GM23248 (cell line): ENCODE data around the gene KLHL34.

Source experiments
- EZH2 ChIP-seq: fragments of 200-600 bp; sonication (generic); IDR thresholded peaks from 2 replicates; pipeline ENCODE4 v1.6.1; 2018; ENCODE audit warnings: antibody characterized with exemption, mild to moderate bottlenecking; ENCODE audit not compliant: insufficient read depth, poor library complexity, severe bottlenecking
- EZH2phosphoT487 ChIP-seq: fragments of 200-600 bp; sonication (generic); IDR thresholded peaks from 2 replicates; pipeline ENCODE4 v1.6.1; 2018; ENCODE audit warnings: antibody characterized with exemption, moderate library complexity, mild to moderate bottlenecking, low read depth; ENCODE audit not compliant: insufficient read depth

DNA sequence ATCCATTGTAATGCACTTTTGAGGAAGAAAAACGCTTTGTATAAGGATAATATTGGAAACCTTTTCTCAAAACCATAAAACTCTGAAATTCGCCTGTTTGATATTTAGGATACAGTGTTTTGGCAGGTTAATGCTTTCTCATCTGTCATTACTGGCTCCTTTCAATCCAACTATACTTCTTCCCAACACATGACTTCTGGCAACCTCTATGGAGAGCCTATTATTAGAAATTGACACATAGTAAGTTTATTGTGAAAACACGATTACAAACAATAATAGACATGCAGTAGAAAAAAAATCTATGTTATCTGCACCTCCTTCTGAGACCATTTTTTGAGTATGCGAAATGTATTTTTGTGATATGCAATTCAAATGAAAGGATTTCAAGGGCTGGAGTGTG, 4.6 kb upstream of the KLHL34 start:
- TF ChIP-seq EZH2 (no peak), EZH2phosphoT487 (no peak)
